Stomach (tissue), 4 donors: ENCODE results near the gene ILK.

Experiments
- POLR2A ChIP-seq, 4 donors: fragments of 450-650 bp; IDR thresholded peaks; one replicate each; pipeline ENCODE4 v1.6.1; 2016; ENCODE audit warnings: antibody characterized with exemption in 4 of 4, control low read depth in 2 of 4, mild to moderate bottlenecking in 1 of 4, moderate library complexity in 1 of 4
- POLR2AphosphoS5 ChIP-seq, 3 donors: sonication (generic); formaldehyde crosslinking; IDR thresholded peaks; one replicate each; pipeline ENCODE4 v1.6.1; 2016; ENCODE audit warnings: antibody characterized with exemption in 3 of 3
- TF ChIP-seq, protein P1 (sequence below), 7 experiments: fragments of 450-650 bp in 4 of 7; fragments of 200-600 bp in 3 of 7; sonication (generic) in 3 of 7; IDR thresholded peaks; one replicate each; pipeline ENCODE4 v1.5.1; 2016 to 2019; ENCODE audit warnings: antibody characterized with exemption in 7 of 7, control low read depth in 2 of 7, mild to moderate bottlenecking in 1 of 7

DNA sequence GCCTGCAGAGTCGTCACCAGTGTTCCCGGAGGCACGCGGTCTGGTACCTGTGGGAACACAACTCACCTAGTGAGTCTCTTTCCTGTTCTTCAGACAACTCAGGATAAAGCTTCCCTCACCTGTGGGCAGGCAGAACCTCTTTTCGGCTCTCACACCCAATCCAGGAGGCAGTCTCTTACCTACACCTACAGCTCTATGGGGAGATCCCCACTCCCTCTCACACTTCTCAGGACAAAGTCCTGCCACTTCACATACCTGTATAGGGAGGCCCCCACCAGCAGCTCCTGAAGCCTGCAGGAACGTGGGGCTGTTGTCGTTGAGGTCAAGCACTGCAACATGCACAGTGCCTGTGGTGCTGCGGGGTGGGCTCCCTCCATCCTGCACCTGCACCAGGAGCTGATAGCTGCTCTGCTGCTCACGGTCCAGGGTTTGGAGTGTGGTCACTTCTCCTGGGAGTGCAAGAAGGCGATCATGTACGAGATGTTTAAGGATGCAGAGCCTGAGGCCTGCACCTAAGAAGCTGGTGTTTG is 27.9 kb downstream of the ILK start:
- TF ChIP-seq POLR2A (IDR thresholded peaks at IDR 0.05) (no peak), POLR2AphosphoS5 (IDR thresholded peaks at IDR 0.05) (no peak)
- TF ChIP-seq, protein P1, sequence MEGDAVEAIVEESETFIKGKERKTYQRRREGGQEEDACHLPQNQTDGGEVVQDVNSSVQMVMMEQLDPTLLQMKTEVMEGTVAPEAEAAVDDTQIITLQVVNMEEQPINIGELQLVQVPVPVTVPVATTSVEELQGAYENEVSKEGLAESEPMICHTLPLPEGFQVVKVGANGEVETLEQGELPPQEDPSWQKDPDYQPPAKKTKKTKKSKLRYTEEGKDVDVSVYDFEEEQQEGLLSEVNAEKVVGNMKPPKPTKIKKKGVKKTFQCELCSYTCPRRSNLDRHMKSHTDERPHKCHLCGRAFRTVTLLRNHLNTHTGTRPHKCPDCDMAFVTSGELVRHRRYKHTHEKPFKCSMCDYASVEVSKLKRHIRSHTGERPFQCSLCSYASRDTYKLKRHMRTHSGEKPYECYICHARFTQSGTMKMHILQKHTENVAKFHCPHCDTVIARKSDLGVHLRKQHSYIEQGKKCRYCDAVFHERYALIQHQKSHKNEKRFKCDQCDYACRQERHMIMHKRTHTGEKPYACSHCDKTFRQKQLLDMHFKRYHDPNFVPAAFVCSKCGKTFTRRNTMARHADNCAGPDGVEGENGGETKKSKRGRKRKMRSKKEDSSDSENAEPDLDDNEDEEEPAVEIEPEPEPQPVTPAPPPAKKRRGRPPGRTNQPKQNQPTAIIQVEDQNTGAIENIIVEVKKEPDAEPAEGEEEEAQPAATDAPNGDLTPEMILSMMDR (IDR thresholded peaks at IDR 0.05), result no peak
